ENCODE results near the gene GSTA1.
"Not testable (repeated sequence)": the region's sequence is repeated elsewhere in the genome, so short reads cannot be mapped to it uniquely, and the experiment has no call there.

Gene GSTA1

DNA sequence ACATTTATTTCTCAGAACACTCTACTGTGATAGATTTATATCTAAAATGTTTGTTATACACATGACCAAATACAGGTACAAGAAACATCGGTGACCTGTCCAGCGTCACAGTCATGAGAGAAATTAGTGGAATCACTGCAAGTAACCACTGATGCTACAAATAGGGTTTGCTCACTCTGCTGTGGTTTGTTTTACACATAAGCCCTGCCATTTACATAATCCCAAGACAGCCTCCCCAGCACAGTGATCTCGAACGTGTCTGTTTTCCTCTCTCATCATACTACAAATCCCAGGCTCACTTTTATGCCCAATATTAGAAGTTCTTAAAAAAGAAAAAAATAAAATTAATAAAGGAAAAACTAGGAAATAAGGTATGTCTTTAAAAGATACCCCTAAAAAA, 6.2 kb upstream of the GSTA1 start:
- not testable (repeated sequence) for DNase-seq (ENCODE audit: low read depth in 4 of 4, low spot score in 1 of 4)

- no peak for DNase-seq (ENCODE audit: low read depth in 4 of 4, low spot score in 1 of 4)
Observed at GRCh38 chr6:52808660-52809059, 5.0 kb upstream of the GSTA1 start.

GRCh38 chr6:52802806-52803205, 810 bp downstream of the GSTA1 start:
- no peak for DNase-seq (ENCODE audit: low read depth in 4 of 4, low spot score in 1 of 4)

- DNase-seq (ENCODE audit: low read depth in 4 of 4, low spot score in 1 of 4) = no peak
Observed at GRCh38 chr6:52801188-52801841, 2.3 kb downstream of the GSTA1 start.

GRCh38 chr6:52799272-52799671, 4.3 kb downstream of the GSTA1 start:
- not testable (repeated sequence) for DNase-seq (ENCODE audit: low read depth in 4 of 4, low spot score in 1 of 4)

- not testable (repeated sequence) for DNase-seq (ENCODE audit: low read depth in 4 of 4, low spot score in 1 of 4)
Observed at GRCh38 chr6:52794366-52794765, 9.2 kb downstream of the GSTA1 start.

DNA sequence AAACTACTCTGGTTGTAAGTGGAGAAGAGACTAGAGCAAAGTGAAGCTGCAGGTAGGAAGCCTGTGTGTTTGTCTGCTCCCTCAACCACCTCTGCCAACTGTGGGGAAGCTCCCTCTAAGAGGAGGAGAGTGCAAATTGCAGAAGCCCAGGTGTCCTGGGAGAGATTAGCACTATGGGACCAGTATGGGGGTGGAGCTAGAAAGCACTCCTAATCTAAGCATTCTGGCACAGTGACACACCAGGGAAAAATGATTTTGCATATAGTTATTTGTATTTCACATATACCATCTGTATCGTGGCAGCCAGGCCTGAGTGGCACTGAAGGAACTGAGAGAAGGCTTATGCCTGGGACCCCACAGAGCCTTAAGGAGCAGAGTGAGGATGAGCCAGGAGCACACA, 12.8 kb downstream of the GSTA1 start:
- no peak for DNase-seq (ENCODE audit: low read depth in 4 of 4, low spot score in 1 of 4)

GRCh38 chr6:52789658-52790057, 14.0 kb downstream of the GSTA1 start:
- not testable (repeated sequence) for DNase-seq (ENCODE audit: low read depth in 4 of 4, low spot score in 1 of 4)

- no peak for DNase-seq (ENCODE audit: low read depth in 4 of 4, low spot score in 1 of 4)
Observed at GRCh38 chr6:52788478-52788877, 15.1 kb downstream of the GSTA1 start.

DNA sequence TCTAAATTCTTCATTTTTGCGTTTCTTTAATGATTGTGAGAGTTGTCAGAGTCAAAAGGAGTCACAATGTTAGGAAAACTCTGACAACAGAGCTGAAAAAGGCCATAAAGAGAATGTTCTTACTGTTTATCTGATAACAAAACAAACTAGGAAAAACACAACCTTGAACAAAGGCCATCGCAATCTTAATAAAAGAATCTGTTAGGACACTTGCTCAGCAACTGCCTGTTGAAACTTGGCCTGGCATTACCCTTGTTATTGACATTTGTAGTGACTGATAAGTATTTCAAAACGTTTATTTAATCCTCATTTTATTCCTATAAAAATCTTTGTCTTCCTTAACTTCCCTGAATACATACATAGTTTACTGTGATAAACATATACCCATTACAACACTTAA, 15.7 kb downstream of the GSTA1 start:
- DNase-seq (ENCODE audit: low read depth in 4 of 4, low spot score in 1 of 4) = no peak

GRCh38 chr6:52786249-52786956, 17.2 kb downstream of the GSTA1 start:
- DNase-seq (ENCODE audit: low read depth in 4 of 4, low spot score in 1 of 4) = no peak

GRCh38 chr6:52782696-52783274, 20.8 kb downstream of the GSTA1 start:
- not testable (repeated sequence) for DNase-seq (ENCODE audit: low read depth in 4 of 4, low spot score in 1 of 4)

DNA sequence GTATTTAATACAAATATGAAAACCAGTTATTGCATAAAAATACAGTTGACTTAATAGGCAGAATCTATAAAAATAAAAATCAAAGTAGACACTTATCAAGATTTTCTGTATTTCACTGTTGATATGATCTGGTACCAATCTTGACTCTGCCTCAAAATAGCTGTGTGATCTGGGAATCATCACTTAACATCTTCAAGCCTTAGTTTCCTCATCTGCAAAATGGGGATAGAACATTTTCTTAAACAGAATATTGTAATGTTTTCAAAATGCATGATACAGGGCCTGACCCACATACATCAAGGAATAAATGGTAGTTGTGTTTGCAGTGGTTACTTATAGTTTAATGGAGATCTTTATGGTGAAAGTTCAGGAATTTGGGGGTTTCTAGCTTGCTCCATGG, 21.4 kb downstream of the GSTA1 start:
- not testable (repeated sequence) for DNase-seq (ENCODE audit: low read depth in 4 of 4, low spot score in 1 of 4)

DNA sequence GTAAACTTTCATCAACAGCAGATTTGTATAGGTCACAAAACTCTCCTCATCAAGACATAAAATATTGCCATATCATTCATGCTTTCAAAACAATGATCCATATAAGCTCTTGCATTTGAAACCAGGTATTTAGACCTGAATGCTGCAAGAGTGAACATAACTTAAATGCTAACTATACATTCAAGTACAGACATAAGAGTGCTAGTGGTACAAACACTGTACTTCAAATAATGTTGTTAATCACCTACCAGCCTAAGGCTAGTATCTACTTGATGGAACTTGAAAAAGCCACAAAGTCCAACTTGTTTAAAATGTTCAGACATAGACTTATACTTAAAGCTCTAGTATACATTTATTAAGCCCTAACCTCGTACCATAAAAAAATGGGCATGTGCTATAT, 24.4 kb downstream of the GSTA1 start:
- no peak for DNase-seq (ENCODE audit: low read depth in 4 of 4, low spot score in 1 of 4)

DNA sequence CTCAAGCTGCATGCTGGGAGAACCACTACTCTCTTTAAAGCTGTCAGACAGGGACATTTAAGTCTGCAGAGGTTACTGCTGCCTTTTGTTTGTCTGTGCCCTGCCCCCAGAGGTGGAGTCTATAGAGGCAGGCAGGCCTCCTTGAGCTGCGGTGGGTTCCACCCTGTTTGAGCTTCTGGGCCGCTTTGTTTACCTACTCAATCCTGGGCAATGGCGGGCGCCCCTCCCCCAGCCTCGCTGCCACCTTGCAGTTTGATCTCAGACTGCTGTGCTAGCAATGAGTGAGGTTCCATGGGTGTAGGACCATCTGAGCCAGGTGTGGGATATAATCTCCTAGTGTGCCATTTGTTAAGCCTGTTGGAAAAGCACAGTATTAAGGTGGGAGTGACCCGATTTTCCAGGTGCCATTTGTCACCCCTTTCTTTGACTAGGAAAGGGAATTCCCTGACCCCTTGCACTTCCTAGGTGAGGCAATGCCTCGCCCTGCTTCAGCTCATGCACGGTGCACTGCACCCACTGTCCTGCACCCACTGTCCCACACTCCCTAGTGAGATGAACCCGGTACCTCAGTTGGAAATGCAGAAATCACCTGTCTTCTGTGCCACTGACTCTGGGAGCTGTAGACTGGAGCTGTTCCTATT, 26.8 kb downstream of the GSTA1 start:
- DNase-seq (ENCODE audit: low read depth in 4 of 4, low spot score in 1 of 4) = not testable (repeated sequence)

DNA sequence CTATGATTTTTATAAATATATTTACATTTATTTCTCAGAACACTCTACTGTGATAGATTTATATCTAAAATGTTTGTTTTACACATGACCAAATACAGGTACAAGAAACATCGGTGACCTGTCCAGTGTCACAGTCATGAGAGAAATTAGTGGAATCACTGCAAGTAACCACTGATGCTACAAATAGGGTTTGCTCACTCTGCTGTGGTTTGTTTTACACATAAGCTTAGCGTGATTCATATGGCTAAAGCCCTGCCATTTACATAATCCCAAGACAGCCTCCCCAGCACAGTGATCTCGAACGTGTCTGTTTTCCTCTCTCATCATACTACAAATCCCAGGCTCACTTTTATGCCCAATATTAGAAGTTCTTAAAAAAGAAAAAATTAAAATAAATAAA, 34.2 kb downstream of the GSTA1 start:
- not testable (repeated sequence) for DNase-seq (ENCODE audit: low read depth in 4 of 4, low spot score in 1 of 4)

DNA sequence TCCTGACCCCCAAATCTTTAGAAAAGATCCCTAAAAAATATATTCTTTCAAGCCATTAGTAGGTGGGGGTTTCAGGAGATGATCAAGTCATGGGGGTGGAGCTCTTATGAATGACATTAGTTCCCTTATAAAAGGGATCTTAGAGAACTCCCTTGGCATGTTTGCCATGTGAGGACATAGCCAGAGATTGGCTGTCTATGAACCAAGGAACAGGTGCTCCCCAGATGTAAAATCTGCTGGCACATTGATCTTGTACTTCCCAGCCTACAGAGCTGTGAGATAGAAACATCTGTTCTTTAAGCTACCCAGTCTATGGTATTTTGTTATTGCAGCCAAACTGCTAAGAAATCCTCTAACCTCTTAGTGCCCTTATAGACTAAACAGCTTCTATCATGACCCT, 36.0 kb downstream of the GSTA1 start:
- not testable (repeated sequence) for DNase-seq (ENCODE audit: low read depth in 4 of 4, low spot score in 1 of 4)

GRCh38 chr6:52763322-52763916, 40.2 kb downstream of the GSTA1 start, which contains the start of gene GSTA2:
TSS of gene GSTA2 (minus strand) at chr6:52763475. CDS start at chr6:52757947, 5,528 bp downstream.
- DNase-seq (ENCODE audit: low read depth in 4 of 4, low spot score in 1 of 4) = not testable (repeated sequence)

DNA sequence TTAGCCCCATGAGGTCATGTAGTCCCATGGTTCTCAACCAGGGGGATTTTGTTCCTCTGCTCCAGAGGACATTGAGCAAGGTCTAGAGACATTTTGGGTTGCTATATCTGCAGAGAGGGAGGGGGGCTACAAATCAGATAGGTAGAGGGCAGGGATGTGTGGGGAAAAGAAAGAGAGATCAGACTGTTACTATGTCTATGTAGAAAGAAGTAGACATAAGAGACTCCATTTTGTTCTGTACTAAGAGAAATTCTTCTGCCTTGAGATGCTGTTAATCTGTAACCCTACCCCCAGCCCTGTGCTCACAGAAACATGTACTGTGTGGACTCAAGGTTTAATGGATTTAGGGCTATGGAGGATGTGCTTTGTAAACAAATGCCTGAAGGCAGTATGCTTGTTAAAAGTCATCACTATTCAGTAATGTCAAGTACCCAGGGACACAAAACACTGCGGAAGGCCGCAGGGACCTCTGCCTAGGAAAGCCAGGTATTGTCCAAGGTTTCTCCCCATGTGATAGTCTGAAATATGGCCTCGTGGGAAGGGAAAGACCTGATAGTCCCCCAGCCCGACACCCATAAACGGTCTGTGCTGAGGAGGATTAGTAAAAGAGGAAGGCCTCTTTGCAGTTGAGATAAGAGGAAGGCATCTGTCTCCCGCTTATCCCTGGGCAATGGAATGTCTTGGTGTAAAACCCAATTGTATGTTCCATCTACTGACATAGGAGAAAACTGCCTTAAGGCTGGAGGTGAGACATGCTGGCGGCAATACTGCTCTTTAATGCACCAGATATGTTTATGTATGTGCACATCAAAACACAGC, 41.7 kb downstream of the GSTA1 start:
- not testable (repeated sequence) for DNase-seq (ENCODE audit: low read depth in 4 of 4, low spot score in 1 of 4)

- no peak for DNase-seq (ENCODE audit: low read depth in 4 of 4, low spot score in 1 of 4)
Observed at GRCh38 chr6:52760105-52760765, 43.4 kb downstream of the GSTA1 start.
